ENCODE measurements around the gene MEX3A. TPM values are rescaled to one million over a fixed set of nuclear protein-coding genes. Genes with fewer than 3 reads are reported as not detected.
"Not testable (repeated sequence)": the region's sequence is repeated elsewhere in the genome, so short reads cannot be mapped to it uniquely, and the experiment has no call there.

Gene MEX3A
- total RNA-seq, 4 donors from 2014 or later = 0.29 to 13.3 (median 2.0) TPM

DNA sequence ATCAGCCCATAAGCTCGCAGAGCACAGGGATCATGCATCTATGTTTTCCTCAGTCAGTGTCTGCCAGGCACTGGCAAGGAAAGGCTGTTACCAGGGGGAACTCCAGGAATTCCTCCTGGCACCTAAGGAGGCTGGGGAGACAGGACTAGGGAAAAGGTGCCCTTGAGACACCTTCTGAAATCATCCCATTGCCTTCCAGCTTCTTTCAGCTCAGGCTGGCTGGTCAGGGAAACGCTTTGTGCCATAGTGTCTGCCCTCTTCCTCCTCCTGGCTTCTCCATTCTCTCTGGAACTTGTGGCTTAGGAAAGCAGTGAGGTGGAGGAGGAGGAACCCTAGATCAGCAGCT is 46.0 kb upstream of the MEX3A start:
- intact Hi-C loops (cut with DNase I; ENCODE audit: low total_unique reads) = no loop called here
- H3K27ac ChIP-seq = peak overlapping the region; percentile 97 to 99
- H3K27me3 ChIP-seq = no peaks in the 10 kb centered on the region
- peaks cover 44 to 45% of the 10 kb centered on the region in 2 donors for H3K4me1 ChIP-seq
- peak overlapping the region; percentile 14 to 17 for H3K4me3 ChIP-seq
- H3K9me3 ChIP-seq = no peaks in the 10 kb centered on the region
- TF ChIP-seq POLR2A (IDR thresholded peaks at IDR 0.05) = no peak
- TF ChIP-seq, protein P1, sequence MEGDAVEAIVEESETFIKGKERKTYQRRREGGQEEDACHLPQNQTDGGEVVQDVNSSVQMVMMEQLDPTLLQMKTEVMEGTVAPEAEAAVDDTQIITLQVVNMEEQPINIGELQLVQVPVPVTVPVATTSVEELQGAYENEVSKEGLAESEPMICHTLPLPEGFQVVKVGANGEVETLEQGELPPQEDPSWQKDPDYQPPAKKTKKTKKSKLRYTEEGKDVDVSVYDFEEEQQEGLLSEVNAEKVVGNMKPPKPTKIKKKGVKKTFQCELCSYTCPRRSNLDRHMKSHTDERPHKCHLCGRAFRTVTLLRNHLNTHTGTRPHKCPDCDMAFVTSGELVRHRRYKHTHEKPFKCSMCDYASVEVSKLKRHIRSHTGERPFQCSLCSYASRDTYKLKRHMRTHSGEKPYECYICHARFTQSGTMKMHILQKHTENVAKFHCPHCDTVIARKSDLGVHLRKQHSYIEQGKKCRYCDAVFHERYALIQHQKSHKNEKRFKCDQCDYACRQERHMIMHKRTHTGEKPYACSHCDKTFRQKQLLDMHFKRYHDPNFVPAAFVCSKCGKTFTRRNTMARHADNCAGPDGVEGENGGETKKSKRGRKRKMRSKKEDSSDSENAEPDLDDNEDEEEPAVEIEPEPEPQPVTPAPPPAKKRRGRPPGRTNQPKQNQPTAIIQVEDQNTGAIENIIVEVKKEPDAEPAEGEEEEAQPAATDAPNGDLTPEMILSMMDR (IDR thresholded peaks at IDR 0.05) = no peak
- no peak for DNase-seq
- no peaks in the 10 kb centered on the region for H3K36me3 ChIP-seq

- Histone ChIP-seq H3K9me3 (no peaks in the 10 kb centered on the region), H3K27ac (peak overlapping the region; percentile 97 to 99), H3K4me1 (peaks cover 45 to 49% of the 10 kb centered on the region in 2 donors), H3K27me3 (no peaks in the 10 kb centered on the region), H3K4me3 (peak overlapping the region; percentile 21), H3K36me3 (no peaks in the 10 kb centered on the region)
- intact Hi-C loops (cut with DNase I; ENCODE audit: low total_unique reads) = no loop called here
- peak in 1 of 2 donors; percentile 75 for DNase-seq
- TF ChIP-seq, protein P1 (IDR thresholded peaks at IDR 0.05) = no peak
- TF ChIP-seq POLR2A (IDR thresholded peaks at IDR 0.05) = no peak
Measured at GRCh38 chr1:156126630-156127534, 44.6 kb upstream of the MEX3A start.

- H3K27me3 ChIP-seq = no peaks in the 10 kb centered on the region
- TF ChIP-seq, protein P1 (IDR thresholded peaks at IDR 0.05) = peak; percentile 17 to 40 (median 31)
- TF ChIP-seq POLR2A (IDR thresholded peaks at IDR 0.05) = peak; percentile 39 to 60
- H3K36me3 ChIP-seq = no peaks in the 10 kb centered on the region
- peak overlapping the region; percentile 21 to 30 for H3K4me3 ChIP-seq
- DNase-seq = peak; percentile 96
- H3K27ac ChIP-seq = peak overlapping the region; percentile 97 to 99
- intact Hi-C loops (cut with DNase I; ENCODE audit: low total_unique reads) = no loop called here
- H3K9me3 ChIP-seq = no peaks in the 10 kb centered on the region
- peaks cover 49 to 57% of the 10 kb centered on the region in 2 donors for H3K4me1 ChIP-seq
Measured at GRCh38 chr1:156126043-156126629, 43.9 kb upstream of the MEX3A start.

GRCh38 chr1:156125544-156125943 is 43.3 kb upstream of the MEX3A start:
- Histone ChIP-seq H3K4me3 (peak overlapping the region in 1 of 2 donors; percentile 30), H3K4me1 (peaks cover 49 to 58% of the 10 kb centered on the region in 2 donors), H3K27ac (peak overlapping the region; percentile 97 to 99)
- H3K36me3 ChIP-seq; intact Hi-C loops (cut with DNase I; ENCODE audit: low total_unique reads); H3K27me3 ChIP-seq; H3K9me3 ChIP-seq: not testable (repeated sequence)
- DNase-seq = peak in 1 of 2 donors; percentile 27

GRCh38 chr1:156124557-156125483 is 42.6 kb upstream of the MEX3A start:
- Histone ChIP-seq H3K4me3 (peak overlapping the region in 1 of 2 donors; percentile 19), H3K9me3 (no peaks in the 10 kb centered on the region), H3K36me3 (no peaks in the 10 kb centered on the region), H3K27ac (peak overlapping the region; percentile 97 to 99), H3K27me3 (no peaks in the 10 kb centered on the region), H3K4me1 (peaks cover 51 to 57% of the 10 kb centered on the region in 2 donors)
- DNase-seq = peak; percentile 61 to 71
- TF ChIP-seq, protein P1 (IDR thresholded peaks at IDR 0.05) = no peak
- TF ChIP-seq POLR2A (IDR thresholded peaks at IDR 0.05) = peak; percentile 37 to 46
- intact Hi-C loops (cut with DNase I; ENCODE audit: low total_unique reads) = no loop called here
